ENCODE measurements around the gene CCT4. TPM values are rescaled to one million over a fixed set of nuclear protein-coding genes. Genes with fewer than 3 reads are reported as not detected.

CCT4 gene, protein sequence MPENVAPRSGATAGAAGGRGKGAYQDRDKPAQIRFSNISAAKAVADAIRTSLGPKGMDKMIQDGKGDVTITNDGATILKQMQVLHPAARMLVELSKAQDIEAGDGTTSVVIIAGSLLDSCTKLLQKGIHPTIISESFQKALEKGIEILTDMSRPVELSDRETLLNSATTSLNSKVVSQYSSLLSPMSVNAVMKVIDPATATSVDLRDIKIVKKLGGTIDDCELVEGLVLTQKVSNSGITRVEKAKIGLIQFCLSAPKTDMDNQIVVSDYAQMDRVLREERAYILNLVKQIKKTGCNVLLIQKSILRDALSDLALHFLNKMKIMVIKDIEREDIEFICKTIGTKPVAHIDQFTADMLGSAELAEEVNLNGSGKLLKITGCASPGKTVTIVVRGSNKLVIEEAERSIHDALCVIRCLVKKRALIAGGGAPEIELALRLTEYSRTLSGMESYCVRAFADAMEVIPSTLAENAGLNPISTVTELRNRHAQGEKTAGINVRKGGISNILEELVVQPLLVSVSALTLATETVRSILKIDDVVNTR
- total RNA-seq, result 10 to 100 TPM; 63.2 to 87.1 (median 75.5) TPM

DNA sequence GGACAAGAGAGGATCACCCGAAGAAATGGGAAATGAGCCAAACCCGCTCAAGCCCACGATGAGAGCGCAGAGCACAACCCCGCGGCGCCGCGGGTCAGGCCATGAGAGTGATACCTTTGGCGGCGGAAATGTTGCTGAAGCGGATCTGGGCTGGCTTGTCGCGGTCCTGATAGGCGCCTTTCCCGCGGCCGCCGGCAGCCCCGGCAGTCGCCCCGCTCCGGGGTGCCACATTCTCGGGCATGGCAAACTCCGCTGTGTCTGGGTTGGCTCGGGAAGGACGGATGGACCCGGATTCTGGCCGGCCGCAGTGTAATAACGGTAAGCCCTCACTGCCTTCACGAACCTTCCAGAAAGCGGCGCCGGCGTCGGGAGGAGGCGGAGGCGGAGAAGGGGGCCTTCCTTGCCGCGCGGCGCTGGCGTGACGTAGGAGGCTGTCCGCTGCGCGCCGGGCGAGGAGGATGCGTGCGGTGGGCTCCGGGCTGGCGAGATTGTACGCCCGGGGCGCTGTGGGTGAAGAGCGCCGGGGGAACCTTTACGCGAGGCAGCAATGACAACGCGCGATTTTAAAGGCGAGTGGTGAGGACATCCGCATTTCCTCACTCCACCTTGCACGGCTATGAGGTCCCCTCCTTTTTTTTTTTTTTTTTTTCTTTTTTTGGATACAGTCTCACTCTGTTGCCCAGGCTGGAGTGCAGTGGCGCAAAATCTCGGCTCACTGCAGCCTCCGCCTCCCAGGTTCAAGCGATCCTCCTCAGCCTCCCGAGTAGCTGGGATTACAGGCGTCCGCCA is at the start of gene CCT4:
Gene CCT4 (minus strand): TSS at position 390 of the 789 bp plus-strand sequence. CDS start 149 bp downstream, at position 241.
- TF ChIP-seq POLR2A (IDR thresholded peaks at IDR 0.05), result peak; percentile 71 to 75
- peak in 1 of 5 experiments; percentile 13 for TF ChIP-seq CTCF (IDR thresholded peaks at IDR 0.05 in 4 of 5, conservative IDR thresholded peaks at IDR 0.05 in 1 of 5)
- H3K27me3 ChIP-seq, result no peaks in the 10 kb centered on the region
- in situ Hi-C loops (cut with MboI; ENCODE audit: low sequenced_read_pairs in 4 of 4), result loop anchor here in 2 of 4 donors (25.0 kb wide), 2 partner anchors 824 to 1126 kb away; partner anchors contain the start of genes EHBP1 (in 2 of the 2) and PAPOLG (in 1 of the 2)

DNA sequence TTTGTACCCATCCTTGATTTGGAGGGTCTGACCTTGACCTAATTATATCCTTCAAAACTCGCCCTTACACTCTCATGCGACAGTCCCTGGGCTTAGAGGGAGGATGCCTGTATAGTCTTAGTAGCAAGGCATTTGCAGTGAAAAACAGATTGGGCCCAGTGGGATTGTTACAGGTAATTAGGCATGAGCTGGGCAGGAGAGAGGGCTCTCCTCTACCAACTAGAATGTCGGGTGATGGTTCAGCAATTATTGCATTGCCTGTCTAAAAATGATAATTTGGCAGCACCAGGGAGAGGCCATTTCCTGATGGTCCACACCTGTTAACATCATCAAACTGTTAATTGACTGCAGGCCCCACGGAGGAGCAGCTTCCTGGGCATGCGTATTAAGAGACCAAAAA is 49.4 kb upstream of the CCT4 start:
- in situ Hi-C loops (cut with MboI; ENCODE audit: low sequenced_read_pairs in 4 of 4), result no loop called here
- intact Hi-C loops (cut with DNase I; ENCODE audit: low total_unique reads), result no loop called here
- DNase-seq (no peak), ATAC-seq (no peak)
- Histone ChIP-seq H3K9me3 (no peaks in the 10 kb centered on the region), H3K27me3 (no peaks in the 10 kb centered on the region), H3K27ac (no peak overlapping the region), H3K4me3 (no peak overlapping the region), H3K4me1 (no peaks in the 10 kb centered on the region), H3K36me3 (no peaks in the 10 kb centered on the region)
- TF ChIP-seq CTCF (IDR thresholded peaks at IDR 0.05 in 4 of 5, conservative IDR thresholded peaks at IDR 0.05 in 1 of 5) (no peak), POLR2A (IDR thresholded peaks at IDR 0.05) (no peak)

More for the DNA sequence above, at the start of gene CCT4:
- DNase-seq (peak; percentile 74 to 80), ATAC-seq (peak; percentile 87 to 92)
- peak within 1 kb of the TSS; percentile 88 to 97 (median 90) for H3K4me3 ChIP-seq
- no peaks in the 10 kb centered on the region for H3K9me3 ChIP-seq
- H3K27ac ChIP-seq, result peak within 1 kb of the TSS; percentile 90 to 94 (median 91)
- H3K36me3 ChIP-seq, result peaks cover 0 to 19% of the 10 kb centered on the region in 2 donors
- intact Hi-C loops (cut with DNase I; ENCODE audit: low total_unique reads), result loop anchor here (1.0 to 10.0 kb wide), 5 partner anchors 16 to 1131 kb away; partner anchors contain the start of genes COMMD1, EHBP1, FAM161A and PAPOLG
- peaks cover 11 to 18% of the 10 kb centered on the region in 2 donors for H3K4me1 ChIP-seq

DNA sequence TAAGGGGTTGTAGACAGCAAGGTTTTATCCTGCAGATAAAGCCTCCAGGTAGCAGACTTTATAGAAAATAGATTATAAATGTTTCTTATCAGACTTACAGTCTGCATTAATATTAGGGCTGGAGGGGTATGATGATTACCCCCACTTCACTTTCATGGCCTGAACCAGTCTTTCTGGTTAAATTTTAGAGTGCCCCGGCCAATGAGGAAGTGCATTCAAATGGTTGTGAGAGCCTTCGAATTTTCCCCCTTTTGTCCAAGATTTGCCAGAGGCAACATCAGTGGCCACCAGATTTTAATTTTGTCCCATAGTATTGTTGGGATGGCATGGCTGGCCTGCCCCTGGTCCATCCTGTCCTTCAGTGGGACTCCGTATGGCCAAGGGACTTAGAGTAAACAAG is 48.6 kb upstream of the CCT4 start:
- Histone ChIP-seq H3K4me3 (no peak overlapping the region), H3K27ac (no peak overlapping the region), H3K4me1 (no peaks in the 10 kb centered on the region), H3K36me3 (no peaks in the 10 kb centered on the region), H3K27me3 (no peaks in the 10 kb centered on the region), H3K9me3 (no peaks in the 10 kb centered on the region)
- intact Hi-C loops (cut with DNase I; ENCODE audit: low total_unique reads) (no loop called here), in situ Hi-C loops (cut with MboI; ENCODE audit: low sequenced_read_pairs in 4 of 4) (no loop called here)
- no peak for DNase-seq
- TF ChIP-seq CTCF (IDR thresholded peaks at IDR 0.05 in 4 of 5, conservative IDR thresholded peaks at IDR 0.05 in 1 of 5), result no peak
- no peak for TF ChIP-seq POLR2A (IDR thresholded peaks at IDR 0.05)
- ATAC-seq, result no peak

GRCh38 chr2:61928826-61929461 is 40.5 kb upstream of the CCT4 start:
- no peak for ATAC-seq
- Histone ChIP-seq H3K9me3 (no peaks in the 10 kb centered on the region), H3K4me3 (no peak overlapping the region), H3K4me1 (no peaks in the 10 kb centered on the region), H3K27me3 (no peaks in the 10 kb centered on the region), H3K27ac (no peak overlapping the region), H3K36me3 (no peaks in the 10 kb centered on the region)
- DNase-seq, result no peak
- intact Hi-C loops (cut with DNase I; ENCODE audit: low total_unique reads) (no loop called here), in situ Hi-C loops (cut with MboI; ENCODE audit: low sequenced_read_pairs in 4 of 4) (no loop called here)
- TF ChIP-seq POLR2A (IDR thresholded peaks at IDR 0.05), result no peak
- TF ChIP-seq CTCF (IDR thresholded peaks at IDR 0.05 in 4 of 5, conservative IDR thresholded peaks at IDR 0.05 in 1 of 5), result no peak
